Fibroblast of skin of right quadriceps (primary cell): ENCODE results near the gene GCG.

Source experiments
- DNase-seq: peaks from one replicate; pipeline ENCODE4 v3.0.0-alpha.2; 2013

Gene GCG

DNA sequence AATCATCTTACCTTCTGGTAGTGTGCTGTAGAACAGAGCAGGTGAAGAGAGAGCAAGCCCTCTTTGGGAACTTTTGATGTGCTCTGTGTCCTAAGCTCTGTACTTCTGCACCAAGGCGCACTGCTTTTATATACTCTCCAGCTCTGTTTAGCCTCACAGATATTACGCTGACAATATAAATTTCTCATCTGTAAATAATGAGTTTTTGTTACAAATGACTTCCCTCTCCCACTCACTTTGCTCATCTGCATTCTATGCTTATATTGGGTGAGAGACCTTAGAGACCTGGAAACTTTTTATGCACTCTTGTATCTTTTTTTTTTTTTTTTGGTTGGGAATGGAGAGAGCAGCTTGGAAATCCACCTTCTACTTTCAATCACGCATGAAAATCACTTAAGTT lies at the start of gene GCG:
GCG (minus strand) TSS at position 101 of the 400 bp plus-strand sequence. CDS start 3,069 bp downstream, outside the sequence.
- DNase-seq: no peak

DNA sequence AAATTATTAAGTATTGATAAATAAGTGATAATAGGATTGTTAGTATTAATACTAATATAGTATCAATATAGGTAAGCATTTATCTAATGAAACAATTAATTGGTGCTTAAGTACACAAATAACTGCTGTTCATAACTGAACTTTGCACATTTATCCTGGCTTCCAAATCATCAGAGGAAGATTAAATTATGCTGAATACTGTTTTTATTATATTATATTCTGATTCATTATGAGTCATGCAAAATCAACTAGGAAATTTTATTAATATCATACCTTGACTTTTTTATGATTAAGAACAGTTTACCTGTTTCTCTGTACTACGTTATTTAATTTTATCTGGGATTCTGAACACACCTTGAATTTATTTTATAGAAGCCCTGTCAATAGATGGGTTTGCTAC lies 48.6 kb upstream of the GCG start:
- no peak for DNase-seq

DNA sequence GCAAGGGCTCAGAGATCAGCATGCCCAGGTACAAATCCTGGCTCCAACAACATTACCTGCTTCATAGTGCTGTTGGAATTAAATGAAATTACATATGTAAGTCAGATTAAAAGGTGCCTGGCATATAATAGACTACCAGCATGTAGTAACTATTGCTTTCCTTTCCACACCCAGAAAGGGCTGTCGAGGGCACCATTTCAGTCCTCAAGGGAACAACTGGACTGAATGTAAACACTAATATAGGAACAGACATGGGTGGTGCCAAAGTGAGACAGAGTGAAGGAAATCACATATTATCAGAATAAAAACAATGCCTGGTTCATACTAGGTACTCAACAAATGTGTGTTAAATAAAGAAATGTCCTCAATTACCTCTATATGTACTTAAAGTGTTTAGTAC lies 47.9 kb upstream of the GCG start:
- no peak for DNase-seq

DNA sequence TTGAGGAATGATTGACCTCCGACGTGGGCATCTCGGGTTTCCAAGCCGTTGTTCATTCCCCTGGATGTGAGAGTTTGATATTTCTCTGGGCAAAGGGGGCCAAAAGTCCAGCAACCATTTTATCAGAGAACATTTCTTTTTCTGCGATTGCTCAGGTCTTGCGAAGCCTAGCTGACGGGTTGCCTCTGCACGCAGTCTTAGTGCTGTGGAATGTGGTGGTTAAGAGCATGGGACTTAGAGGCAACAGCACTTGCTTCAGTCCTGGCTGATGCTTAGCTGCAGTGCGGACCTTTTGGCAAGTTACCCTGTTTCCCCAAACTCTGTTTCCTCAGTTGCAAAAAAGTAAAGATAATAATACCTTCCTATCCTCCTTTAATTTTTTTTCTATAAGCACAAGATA lies 46.2 kb upstream of the GCG start:
- DNase-seq: peak; percentile 19

DNA sequence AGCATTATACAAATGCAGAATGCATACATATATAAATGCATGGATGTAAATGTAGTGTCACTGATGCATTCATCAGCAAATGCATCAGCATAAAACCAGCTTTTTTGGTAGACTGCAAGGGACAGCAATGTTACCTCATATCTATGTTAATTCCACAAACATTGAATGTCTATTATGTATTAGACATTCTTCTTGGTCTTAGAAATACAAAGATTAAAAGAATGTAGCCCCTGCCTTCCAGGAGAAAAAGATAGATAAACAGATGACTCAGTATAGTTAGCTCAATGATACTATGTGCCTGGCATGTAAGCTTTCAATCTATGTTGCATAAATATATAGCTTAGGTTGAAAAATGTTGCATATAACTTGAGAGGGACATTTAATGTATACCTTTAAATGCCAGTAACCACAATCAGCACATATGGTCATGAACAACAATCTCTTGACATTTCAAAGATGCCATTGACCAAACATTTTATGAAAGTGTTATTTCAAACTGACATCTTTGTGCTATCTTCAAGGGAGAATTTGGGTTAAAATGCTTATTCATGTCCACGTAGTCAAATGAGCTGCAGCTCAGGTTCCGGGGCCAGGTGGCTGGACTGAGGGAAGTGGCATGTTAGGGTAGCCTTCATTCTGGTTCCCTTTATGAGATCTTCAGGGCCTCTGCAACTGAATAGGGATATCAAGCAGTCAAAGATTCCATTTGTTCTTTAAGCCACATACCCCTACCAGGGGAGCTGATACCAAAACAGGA lies 45.2 kb upstream of the GCG start:
- DNase-seq: peak; percentile 79

DNA sequence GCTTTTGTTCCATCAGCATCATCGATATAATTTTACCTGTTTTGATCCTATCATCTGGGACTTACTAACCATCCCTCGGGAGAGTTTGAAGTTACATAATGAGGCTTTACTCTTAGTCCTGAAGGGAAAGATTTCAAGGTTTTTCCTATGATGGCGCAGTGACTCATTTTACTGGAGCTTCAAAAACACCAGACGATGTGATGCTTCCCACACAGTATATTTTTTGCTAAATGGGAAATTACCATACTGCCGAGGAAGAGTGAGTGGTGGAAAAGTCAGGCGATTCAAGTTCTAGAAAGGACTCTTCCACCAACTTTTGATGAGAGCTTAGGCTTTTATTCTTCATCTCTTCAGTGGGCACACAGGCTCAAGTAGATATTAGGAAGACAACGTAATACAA lies 44.6 kb upstream of the GCG start:
- peak; percentile 70 for DNase-seq

DNA sequence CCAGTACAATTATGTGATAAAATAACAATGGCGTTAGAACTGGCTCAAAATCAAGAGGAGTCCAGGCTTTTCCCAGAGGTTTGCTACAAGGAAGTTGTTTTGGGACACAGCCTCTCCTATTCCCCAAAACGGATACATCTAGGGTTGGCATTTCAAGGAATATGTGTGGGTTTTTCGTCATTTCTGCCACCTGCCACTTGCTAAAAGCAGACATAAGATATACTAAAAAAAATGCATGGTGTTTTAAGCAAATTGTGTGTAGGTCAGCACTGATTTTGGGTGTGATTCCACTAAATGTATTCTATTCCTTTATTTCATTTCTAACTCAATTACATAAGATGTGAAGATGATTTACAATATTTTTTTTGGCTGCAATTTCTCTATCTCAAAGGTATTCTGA lies 36.4 kb upstream of the GCG start:
- DNase-seq: no peak

DNA sequence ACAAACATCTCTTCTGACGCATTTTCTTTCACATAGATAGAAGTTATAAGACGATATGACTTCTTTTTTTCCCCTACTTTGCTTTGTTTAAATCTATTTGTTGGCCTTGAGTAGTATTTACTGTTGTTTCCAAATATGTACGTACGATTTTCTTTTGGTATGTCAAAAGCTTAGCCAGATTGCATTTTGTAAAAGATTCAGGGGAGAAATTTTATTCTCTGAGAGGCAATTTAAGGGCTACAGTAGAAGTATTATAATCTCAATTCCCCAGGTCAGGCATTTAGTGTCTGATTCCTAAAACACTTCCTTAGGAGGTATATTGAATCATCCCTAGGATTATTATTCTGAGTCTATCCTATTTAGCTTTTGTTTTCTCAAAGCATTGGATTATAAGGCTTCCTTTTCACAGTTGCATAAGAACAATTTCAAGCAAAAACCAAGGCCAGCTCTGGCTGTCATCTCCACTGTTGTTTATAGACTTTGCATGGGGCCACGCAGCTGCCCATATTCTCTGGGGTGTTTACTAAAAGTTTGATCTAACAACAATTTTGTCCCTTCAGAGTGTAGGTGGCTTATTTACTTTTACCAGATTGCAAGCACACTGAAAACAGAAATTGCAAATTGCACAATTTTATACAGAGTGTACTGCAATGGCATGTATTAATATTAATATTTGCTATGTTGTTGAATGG lies 33.6 kb upstream of the GCG start:
- no peak for DNase-seq

DNA sequence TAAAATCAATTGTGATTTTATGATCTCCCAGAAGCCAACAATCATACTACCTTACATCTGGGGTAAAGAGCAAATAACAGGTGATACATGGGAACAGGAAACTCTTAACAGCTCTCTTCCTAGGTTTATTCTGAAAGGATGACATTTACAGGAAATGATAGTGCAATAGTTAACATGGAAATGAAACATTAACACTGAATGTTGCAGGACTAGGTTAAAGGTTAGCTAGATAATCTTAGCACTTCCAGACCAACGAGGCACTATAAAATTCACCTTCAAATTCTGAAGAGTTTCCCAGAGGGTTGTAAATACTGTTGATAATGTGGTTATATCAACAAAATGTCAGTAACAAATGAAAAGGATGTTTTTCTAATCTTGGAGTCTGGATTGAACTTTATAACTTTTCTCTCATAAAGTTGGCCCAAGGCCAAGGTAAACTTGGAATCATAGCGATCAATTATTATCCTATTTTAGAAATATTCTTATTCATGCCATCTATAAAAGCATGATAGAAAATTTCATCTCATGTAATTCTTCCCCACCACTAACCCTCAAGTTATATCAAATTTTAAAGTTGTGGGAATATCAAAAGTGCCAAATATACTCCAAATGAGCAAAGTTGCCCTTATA lies 32.9 kb upstream of the GCG start:
- DNase-seq: no peak

DNA sequence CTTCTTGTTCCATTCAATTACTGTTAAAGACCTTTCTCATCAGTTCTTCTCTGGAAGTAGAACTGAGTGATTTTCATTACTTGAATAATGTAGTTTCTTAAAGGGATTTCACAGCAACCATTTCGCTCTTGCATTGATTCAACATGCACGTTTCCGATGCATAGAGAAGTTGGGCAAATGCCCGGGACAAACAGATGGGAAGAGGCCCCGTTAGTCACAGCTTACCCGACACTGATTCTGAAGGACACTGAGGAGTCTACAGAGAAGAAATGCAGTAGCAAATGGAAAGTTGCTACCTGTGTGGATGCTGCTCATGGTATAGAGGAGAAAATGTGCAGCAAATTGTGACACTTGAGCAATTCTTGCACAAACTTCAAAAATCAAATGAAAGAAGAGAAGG lies 32.3 kb upstream of the GCG start:
- no peak for DNase-seq

DNA sequence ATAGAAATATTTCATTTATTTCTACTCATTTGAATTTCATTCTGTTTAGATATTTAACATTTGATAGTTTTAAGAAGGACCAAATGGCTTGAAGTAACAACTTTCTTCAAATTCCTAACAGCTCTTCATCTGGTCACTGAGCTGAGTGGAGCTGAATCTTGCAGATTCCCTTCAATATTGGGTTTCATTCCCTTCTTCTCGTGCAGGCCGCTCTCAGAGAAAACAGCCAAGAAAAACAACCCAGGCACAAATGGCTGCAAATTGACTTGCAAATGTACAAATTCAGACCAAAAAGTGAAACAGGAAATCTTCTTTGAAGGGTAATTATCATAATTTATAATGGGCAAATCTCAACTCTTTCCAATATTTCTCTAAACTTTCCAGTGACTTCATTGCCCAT lies 30.3 kb upstream of the GCG start:
- DNase-seq: no peak

DNA sequence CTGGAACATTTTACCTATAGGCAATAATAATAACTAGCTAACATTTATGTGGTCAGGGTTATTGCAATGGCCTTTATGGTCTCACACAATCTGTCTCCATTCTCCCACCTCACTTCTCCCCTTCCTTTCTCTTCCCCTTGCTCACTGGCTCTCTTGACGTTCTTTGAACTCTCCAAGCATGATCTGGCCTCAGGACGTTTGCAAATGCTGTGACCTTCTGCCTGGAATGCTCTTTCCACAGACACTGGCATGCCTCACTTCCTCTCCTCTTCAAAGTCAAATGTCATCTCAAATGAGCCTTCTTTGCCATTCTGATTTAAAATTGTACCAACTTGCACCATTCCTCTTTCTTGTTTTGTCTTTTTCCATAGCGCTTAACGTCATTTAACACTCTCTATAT lies 25.3 kb upstream of the GCG start:
- DNase-seq: no peak

DNA sequence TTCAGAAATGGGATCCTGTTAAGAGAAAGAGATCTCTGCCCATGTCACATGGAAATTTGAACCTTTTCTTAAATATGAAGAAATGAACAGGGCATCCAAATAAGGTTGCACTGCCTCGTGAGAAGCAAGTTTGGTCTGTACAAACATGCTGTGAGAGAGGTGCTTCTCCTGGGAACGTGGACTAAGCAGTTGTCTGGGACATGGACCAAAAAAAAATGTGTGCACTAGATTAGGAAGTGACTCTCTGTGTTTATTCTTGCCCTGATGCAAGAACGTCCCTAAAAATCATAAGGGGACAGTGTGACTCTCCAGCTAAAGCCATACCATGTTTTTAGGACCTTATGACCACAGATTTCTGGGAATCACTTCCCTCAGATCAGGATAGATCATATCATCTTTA lies 23.7 kb upstream of the GCG start:
- DNase-seq: no peak

DNA sequence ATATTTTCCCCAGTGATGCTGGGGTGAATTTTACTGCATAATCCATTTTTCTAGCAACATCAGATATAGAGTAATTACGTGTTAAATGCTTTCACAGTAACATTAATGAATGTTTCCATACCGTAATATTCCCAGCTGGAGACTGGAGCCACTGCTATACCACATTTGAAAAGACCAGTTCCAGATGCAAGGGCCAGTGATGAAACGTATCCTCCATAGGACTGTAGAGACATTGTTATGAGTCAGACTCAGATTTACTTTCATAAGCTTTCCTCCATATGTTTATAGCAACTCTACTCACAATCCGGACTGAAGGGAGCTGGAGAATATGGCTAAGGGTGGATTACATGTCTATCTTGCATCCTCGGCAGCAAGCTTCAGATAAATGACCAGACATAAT lies 22.7 kb upstream of the GCG start:
- peak; percentile 73 for DNase-seq

DNA sequence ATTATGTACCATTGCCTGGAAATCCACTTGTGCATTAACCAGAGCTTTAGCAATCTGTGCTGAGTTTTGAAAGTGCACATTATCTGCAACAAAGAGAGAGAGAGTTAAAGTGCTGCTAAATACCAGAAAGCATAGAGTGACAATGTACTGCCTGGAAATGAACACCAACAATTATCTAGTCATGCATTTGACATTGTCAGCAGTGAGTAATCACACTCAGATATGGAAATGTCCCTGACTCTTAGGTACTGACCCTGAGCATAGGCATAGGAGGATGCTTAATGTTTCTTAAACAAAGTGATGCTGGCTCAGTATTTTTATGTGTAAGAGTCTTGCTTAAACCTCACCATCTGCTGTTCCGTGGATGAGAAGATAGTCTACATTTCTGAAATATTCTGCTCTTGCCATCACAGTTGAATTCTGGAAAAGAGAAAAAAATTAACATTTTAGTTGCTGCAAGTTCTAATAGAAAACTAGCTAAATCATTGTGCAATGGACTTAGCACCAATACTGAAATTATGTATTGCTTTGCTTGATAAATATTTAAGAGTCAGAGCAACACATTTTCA lies 20.8 kb upstream of the GCG start:
- no peak for DNase-seq

DNA sequence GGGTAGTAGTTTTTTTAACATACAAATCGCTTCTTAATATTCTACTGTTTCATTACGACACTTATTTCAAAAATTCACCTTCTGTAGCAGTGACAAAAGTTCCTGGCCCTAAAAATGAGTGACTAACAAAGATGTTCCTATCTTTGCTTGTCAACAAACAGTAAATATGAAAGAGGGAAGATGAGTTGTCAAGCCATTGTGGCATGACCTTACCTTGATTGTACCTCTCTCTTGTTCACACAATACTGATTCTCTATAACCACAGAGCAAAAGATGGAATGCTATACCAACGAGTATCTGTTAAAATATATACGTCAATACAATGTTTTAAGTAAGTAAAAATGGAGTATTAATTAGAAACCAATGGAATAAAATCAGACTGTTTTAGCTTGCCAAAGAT lies 14.7 kb upstream of the GCG start:
- DNase-seq: no peak

DNA sequence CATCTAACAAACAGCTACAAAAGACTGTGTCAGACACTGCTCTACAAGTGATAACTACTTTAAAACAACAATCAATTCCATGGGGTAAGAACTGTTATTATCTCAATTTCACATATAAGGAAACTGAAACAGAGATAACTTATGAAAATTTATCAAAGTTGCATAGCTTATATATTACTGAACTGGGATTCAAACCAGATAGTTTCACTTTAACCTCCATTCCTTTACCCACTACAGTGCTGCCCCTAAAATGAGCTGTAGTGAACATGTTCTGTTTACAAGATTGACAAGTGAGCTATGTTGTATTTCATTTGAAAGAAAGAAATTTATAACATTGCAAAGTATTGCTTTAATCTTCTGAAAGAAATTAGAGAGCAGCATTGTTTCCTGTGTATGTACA lies 14.1 kb upstream of the GCG start:
- DNase-seq: no peak

DNA sequence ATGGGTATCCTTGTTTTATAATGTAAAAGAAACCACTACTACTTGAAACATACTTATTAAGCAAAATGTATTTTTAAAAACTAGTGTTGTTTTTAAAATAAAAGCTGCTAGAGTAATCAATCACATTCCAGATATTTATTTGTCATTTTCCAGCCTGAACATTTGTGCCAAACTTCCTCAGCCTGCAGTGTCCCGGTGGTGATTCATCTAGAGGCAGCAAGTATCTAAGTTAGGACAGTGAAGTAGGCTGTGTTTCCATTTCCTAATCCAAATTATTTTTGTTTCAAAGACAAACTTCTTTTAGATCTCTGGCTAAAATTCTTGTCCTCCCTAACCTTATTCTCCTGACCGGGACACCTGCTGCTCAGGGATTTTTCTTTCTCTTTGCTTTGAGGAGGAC lies 12.8 kb upstream of the GCG start:
- DNase-seq: no peak

DNA sequence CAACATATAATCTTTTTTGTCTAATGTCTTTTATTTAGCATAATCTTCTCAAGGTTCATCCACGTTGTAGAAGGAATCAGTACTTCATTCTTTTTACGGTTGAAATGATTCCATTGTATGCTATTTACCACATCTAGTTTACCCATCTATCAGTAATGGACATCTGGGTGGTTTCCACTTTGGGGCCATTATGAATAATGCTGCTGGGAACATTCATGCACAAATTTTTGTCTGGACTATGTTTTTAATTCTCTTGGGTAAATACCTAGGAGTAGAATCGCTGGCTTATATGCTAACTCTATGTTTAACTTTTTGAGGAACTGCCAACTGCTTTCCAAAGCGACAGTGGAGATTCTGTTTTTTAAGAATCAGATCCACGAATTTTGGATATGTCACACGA lies 7.4 kb upstream of the GCG start:
- DNase-seq: no peak

DNA sequence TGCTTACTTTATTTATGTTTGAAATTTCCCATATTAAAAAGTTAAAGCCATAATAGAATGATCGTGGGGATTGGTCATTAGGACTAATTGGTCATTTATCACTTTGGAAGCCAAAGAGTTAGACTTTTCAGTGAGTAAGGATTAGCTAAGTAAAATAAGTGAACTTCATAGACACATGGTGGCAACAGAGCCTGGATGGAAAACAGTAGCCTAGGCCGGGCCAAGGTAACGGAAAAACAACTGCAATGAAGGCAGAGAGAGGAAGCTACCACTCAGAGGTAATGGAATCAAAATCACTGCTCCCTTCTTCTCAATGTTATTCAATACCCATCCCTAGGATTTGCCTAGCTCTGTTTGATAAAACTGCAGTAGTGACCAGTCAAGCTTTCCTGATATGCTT lies 4.1 kb upstream of the GCG start:
- DNase-seq: no peak

DNA sequence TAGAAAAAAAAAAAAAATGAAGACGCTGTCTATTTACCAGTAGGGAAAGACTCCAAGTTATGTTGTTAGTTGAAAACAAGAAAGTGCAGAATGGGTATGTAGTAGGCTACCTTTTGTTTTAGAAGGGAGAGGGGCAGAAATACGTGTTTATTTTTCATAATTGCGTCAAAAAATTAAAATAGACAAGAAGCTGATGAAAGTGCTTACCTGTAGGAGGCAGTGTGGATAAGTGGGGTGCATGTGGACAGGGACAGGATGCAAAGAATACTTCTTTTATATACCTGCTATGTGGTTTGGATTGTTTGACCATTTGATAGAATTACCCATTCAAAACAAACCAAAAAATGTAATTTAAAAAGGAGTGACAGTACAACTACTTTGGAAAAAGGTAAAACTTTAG lies 3.0 kb upstream of the GCG start:
- no peak for DNase-seq

DNA sequence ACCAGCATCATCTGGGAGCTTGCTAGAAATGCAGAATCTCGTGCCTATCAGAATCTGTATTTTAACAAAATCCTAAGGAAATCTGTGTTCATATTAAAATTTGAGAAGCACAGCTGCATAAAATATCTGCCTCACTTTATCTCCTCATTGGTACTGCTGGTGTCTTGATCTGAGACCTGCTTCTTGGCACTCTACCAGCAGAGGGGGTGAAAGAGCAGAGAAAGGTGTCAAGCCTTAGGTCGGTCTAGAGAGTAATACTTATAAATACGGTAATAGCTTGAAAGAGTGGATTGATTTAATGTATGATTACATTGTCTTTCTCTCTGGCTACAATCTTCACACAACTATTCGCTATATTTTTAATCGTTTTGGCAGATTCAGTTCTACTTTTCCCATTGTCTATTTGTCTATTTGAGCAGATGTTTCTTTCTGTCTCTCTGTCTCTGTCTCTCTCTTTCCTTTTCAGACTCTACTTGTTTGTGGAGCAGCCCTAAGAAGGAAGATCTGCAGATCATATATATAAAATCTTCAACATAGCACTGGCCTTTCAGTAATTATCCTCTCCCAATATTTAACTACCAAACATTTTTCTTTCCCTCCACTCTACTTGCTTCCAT lies 1.7 kb upstream of the GCG start:
- peak; percentile 62 for DNase-seq

DNA sequence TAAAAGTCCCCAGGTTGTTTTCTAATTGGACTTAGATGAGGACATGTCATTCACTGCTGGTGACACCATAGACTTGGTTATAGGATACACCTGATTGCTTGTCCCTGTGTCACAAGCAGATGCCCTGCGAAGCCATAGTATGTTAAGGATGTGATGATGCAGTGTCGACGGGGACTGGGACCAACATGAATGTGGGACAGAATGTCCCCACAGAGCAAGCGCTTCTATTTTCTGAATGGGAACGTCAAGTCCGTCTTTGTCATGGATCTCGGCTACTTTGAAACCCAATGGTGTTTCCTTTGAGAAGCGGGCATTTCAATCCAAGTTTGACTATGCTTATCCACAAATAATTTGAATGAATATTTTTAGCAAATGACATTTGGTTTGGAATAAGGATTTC lies 2.1 kb downstream of the GCG start:
- DNase-seq: no peak

DNA sequence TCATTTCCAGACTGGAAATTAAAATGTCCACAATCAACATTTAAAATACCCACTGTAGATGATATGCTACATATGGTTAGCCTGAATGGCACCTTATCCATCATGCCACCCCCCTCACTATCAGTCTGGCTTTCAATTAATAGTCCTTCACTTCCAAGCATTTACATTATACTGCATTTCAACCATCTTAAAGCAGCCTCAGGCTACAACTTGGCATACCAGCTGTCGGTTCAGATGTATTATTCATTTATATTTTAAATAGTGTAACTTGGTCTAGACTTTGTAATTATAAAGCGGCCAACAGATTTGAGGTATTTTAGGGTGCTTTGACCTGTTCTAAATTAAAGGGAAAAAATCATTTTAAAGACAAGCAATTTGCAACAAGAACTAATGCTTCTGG lies 2.6 kb downstream of the GCG start:
- DNase-seq: no peak
